ENCODE measurements around the gene ARHGAP19.
"Not testable (repeated sequence)": the region's sequence is repeated elsewhere in the genome, so short reads cannot be mapped to it uniquely, and the experiment has no call there.

Gene ARHGAP19

DNA sequence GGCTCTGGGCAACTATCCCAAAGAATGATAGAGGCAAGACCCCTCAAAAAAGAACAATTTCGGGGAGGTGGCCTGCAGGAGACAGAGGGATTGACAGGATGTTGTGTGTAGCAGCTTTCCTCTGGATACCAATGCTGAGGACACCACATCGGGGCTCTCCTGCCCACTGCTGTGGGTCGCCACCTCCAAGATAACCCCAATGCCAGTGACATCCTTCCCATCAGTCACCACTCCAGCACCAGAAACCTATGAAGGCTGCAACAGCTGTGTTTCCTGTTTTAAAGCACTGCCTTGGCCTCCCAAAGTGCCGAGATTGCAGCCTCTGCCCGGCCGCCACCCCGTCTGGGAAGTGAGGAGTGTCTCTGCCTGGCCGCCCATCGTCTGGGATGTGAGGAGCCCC, 17.6 kb downstream of the ARHGAP19 start:
- ATAC-seq (no peak), DNase-seq (no peak)
- peaks cover 6% of the 10 kb centered on the region for H3K4me1 Mint-ChIP-seq
- H3K9me3 Mint-ChIP-seq = no peaks in the 10 kb centered on the region
- H3K27ac Mint-ChIP-seq = no peak overlapping the region
- no peaks in the 10 kb centered on the region for H3K27me3 Mint-ChIP-seq
- H3K4me3 Mint-ChIP-seq = no peak overlapping the region

DNA sequence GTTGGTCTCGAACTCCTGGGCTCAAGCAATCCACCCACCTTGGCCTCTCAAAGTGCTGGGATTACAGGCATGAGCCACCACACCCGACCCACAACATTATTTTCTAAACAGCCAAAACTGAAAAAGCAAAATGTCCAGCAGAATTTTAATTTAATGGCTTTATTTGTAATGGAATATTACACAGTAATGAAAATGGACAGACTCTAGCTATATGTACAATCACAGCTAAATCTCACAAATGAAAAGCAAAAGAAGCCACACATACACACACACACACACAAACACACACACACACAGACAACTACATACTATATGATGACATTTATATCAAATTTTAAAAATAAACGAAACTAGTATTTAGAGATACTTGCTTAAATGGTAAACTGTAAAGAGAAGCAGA, 18.7 kb downstream of the ARHGAP19 start:
- DNase-seq (no peak), ATAC-seq (no peak)
- no peaks in the 10 kb centered on the region for H3K9me3 Mint-ChIP-seq
- peaks cover 1% of the 10 kb centered on the region for H3K4me1 Mint-ChIP-seq
- no peak overlapping the region for H3K27ac Mint-ChIP-seq
- no peak overlapping the region for H3K4me3 Mint-ChIP-seq
- H3K27me3 Mint-ChIP-seq = no peaks in the 10 kb centered on the region

DNA sequence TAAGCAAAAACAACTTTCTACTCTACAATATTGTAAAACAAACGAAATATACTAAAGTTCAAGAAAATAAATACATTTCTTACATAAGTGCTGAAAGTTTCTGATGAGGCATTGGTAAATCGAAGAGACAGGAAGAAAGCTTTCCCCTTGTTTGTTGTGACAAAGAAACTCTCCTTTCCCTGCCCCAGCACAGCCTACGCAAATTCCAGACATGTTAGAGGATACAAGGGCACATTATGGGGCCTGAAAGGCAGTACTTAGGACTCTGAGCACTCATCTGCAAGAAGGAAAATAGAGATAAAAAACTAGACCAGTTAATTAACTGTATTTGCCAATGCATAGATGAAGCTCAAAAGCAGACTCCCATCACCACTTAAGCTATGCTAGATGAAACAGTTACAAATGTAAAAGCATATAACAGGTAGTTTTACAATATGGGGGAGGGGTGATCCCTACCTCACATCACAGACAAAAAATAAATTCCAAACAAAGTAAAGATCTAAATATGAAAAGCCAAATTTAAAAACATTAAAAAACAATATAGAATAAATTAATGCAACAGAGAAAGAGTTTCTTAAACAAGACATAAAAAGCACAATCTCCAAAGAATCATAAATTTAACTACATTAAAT, 21.8 kb downstream of the ARHGAP19 start:
- DNase-seq (no peak), ATAC-seq (no peak)
- Mint-ChIP-seq H3K4me3 (no peak overlapping the region), H3K27ac (no peak overlapping the region), H3K27me3 (no peaks in the 10 kb centered on the region), H3K9me3 (no peaks in the 10 kb centered on the region), H3K4me1 (peaks cover 10% of the 10 kb centered on the region)

DNA sequence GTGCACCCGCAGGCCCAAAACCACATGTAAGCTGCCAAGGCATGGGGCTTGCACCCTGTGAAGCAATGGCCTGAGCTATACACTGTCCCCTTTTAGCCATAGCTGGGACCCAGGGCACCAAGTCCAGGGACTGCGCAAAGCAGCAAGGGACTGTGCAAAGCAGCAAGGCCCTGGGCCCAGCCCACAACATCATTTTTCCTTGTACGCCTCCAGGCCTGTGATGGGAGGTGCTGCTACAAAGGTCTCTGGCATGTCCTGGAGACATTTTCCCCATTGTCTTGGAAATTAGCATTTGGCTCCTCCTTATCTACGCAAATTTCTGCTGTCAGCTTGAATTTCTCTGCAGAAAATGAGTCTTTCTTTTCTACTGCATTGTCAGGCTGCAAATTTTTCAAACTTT, 24.8 kb downstream of the ARHGAP19 start:
- no peaks in the 10 kb centered on the region for H3K9me3 Mint-ChIP-seq
- no peak overlapping the region for H3K27ac Mint-ChIP-seq
- ATAC-seq (no peak), DNase-seq (no peak)
- no peak overlapping the region for H3K4me3 Mint-ChIP-seq
- peaks cover 10% of the 10 kb centered on the region for H3K4me1 Mint-ChIP-seq
- no peaks in the 10 kb centered on the region for H3K27me3 Mint-ChIP-seq

DNA sequence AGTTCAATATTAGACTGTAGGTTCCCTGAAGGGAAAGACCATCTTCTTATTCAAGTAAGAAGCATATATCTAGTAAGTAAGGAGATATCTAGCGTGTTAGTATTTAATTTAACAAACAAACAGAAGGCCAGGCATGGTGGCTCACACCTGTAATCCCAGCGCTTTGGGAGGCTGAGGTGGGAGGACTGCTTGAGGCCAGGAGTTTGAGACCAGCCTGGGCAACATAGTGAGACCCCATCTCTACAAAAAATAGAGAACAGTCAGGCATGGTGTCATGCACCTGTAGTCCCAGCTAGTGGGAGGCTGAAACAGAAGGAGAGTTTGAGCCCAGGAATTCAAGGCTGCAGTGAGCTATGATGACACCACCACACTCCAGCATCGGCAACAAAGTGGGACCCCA, 27.3 kb downstream of the ARHGAP19 start:
- H3K9me3 Mint-ChIP-seq, ATAC-seq: not testable (repeated sequence)

DNA sequence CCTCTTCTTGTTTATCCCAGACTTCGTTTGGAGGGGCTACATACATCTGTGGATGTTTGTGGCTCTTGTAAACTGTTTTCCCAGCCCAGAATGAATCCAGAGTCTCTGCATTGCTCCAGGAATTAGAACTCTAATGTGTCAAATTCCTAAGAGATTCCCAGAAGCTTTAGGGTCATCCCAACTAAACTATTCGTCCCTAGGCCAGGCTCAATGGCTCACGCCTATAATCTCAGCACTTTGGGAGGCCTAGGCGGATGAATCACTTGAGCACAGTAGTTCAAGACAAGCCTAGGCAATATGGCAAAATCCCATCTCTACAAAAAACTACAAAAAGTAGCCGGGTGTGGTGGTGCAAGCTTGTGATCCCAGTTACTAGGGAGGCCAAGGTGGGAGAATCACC, 28.5 kb downstream of the ARHGAP19 start:
- peaks cover 10% of the 10 kb centered on the region for H3K4me1 Mint-ChIP-seq
- no peak for ATAC-seq
- no peaks in the 10 kb centered on the region for H3K27me3 Mint-ChIP-seq

More for the DNA sequence above, 27.3 kb downstream of the ARHGAP19 start:
- not testable (repeated sequence) for DNase-seq, H3K27ac Mint-ChIP-seq, H3K27me3 Mint-ChIP-seq, H3K4me3 Mint-ChIP-seq, H3K4me1 Mint-ChIP-seq

DNA sequence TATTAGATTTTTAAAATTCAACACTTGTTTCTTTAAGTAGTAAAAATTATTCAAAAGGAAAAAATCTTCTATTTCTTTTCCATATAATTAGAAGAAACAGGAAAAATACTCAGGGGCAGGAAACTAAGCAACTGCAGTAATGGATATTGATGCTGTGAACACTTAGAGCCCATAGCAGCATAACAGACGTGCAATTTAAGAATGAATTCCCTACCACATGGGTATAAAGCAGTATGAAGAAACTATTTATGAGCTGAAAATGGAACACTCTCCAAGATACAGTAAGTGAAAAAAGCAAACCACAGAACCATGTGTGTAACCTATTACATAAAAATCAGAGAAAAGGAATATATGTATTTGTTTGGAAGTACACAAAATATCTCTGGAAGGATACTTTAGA, 30.8 kb downstream of the ARHGAP19 start:
- Mint-ChIP-seq H3K27me3 (no peaks in the 10 kb centered on the region), H3K27ac (no peak overlapping the region), H3K4me1 (no peaks in the 10 kb centered on the region), H3K4me3 (no peak overlapping the region), H3K9me3 (no peaks in the 10 kb centered on the region)
- ATAC-seq = no peak
- DNase-seq = no peak

More for the DNA sequence above, 28.5 kb downstream of the ARHGAP19 start:
- Mint-ChIP-seq H3K27ac (no peak overlapping the region), H3K9me3 (no peaks in the 10 kb centered on the region), H3K4me3 (no peak overlapping the region)
- DNase-seq = no peak

DNA sequence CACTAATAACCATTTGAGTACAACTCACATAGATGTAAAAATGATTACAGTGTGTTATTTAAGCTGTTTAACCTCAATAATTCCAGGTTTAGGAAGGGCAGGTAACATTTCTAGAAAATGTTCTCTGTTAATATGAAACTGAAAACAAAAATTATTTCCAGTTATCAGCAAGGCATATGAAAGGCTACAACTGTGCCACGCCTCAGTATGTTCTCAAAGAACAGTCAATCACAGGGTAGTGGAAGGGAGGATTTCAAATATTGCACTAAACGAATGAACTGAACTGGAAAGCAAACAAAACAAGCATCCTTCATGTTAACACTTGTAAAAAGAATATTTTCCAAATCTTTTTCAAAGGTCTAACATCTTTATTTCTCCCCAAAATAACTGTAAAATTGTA, 31.3 kb downstream of the ARHGAP19 start:
- no peaks in the 10 kb centered on the region for H3K27me3 Mint-ChIP-seq
- no peak overlapping the region for H3K4me3 Mint-ChIP-seq
- no peak overlapping the region for H3K27ac Mint-ChIP-seq
- no peak for DNase-seq
- no peak for ATAC-seq
- no peaks in the 10 kb centered on the region for H3K9me3 Mint-ChIP-seq
- H3K4me1 Mint-ChIP-seq = peaks cover 3% of the 10 kb centered on the region

DNA sequence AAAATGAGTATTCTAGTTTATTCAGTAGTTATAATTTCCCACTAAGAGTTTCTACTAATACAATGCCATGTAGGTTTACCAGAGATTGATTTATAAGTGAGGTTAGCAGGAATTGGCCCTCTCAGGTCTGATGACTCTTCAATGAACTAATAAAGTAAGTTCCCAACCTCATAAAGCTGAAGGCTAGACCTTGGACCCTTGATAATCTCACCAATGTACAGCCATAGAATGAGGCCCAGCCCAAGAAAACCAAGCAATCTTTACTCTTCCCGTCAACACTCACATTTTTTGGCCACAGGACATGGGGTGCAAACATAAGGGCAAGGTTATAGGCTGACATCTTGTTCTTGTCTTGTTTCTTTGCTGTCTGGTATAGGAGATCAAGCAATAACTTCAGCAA, 33.3 kb downstream of the ARHGAP19 start:
- H3K4me1 Mint-ChIP-seq = peaks cover 19% of the 10 kb centered on the region
- no peak overlapping the region for H3K27ac Mint-ChIP-seq
- DNase-seq (no peak), ATAC-seq (no peak)
- no peaks in the 10 kb centered on the region for H3K27me3 Mint-ChIP-seq
- no peak overlapping the region for H3K4me3 Mint-ChIP-seq
- no peaks in the 10 kb centered on the region for H3K9me3 Mint-ChIP-seq

DNA sequence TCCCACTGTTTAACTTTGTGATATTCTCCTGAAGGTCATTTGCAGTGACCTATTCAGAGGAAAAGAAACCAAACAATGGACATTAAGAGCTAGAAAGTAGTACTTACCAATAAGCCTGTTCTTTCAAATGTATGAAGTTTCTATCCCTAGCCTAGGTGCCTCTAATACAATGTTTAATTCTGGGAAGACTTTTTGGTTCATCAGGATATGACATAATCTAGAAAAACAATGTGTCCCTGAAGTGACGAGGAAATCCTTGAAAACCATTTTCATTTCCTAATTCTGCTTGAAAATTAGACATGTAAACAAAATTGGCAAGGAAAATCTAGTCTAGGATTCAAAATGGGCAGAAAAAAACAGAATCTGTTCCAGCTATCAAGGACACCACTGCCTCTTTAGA, 36.1 kb downstream of the ARHGAP19 start:
- DNase-seq = no peak
- no peak overlapping the region for H3K27ac Mint-ChIP-seq

DNA sequence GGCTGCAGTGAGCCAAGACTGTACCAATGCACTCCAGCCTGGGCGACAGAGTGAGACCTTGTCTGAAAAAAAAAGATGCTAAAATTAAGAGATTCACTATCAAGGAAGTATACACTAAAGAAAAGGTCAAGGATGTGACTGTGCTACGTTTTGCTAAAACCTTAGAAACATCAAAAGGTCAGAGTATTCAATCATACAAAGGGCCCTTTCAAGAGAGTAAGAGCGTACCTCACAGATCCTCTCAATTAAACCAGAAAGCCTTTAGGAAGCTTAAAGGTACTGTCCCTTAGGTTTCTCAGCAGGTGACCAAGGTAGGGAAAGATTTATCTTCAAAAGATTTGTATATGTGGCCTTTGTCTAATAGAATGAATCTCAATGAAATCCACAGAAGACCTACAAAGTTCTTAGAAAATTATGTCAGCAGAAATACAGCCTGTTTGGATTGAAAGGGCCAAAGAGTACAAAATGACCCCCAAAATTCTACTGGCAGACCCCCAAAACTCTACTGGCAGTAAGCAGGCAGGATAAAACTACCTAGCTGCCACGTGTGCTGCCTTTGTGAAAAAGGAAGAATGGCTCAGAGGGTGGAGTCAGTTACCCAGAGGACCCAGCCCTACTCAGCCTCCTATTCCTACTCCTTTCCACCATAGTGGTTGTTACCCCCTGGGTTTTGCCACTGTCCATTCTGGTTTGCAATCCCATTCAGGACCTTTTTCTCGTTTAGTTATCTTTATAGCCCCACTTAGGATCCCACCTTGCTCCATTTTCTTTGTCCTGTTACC, 36.7 kb downstream of the ARHGAP19 start:
- H3K27me3 Mint-ChIP-seq = no peaks in the 10 kb centered on the region

More for the DNA sequence above, 36.1 kb downstream of the ARHGAP19 start:
- H3K4me3 Mint-ChIP-seq = no peak overlapping the region
- H3K4me1 Mint-ChIP-seq = peaks cover 19% of the 10 kb centered on the region
- no peaks in the 10 kb centered on the region for H3K9me3 Mint-ChIP-seq
- no peaks in the 10 kb centered on the region for H3K27me3 Mint-ChIP-seq
- ATAC-seq = no peak

DNA sequence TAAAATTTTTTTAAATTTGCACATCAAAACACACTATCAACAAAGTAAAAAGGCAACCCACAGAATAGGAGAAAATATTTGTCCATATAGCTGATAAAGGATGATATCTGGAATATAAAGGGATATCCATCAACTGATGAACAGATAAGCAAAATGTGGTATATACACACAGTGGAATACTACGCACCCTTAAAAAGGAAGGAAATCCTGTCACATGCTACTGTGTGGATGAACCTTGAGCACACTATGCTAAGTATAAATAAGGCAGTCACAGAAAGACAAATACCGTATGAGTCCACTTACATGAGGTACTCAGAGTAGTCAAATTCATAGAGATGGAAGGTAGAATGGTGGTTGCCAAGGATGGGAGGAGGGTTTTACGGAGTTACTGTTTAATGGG, 37.7 kb downstream of the ARHGAP19 start:
- Mint-ChIP-seq H3K9me3 (no peaks in the 10 kb centered on the region), H3K4me1 (peaks cover 19% of the 10 kb centered on the region), H3K4me3 (no peak overlapping the region), H3K27me3 (no peaks in the 10 kb centered on the region), H3K27ac (no peak overlapping the region)
- no peak for ATAC-seq
- DNase-seq = no peak

More for the DNA sequence above, 36.7 kb downstream of the ARHGAP19 start:
- H3K4me3 Mint-ChIP-seq = no peak overlapping the region
- ATAC-seq = no peak
- no peak for DNase-seq
- no peak overlapping the region for H3K27ac Mint-ChIP-seq
- H3K9me3 Mint-ChIP-seq = no peaks in the 10 kb centered on the region
- peaks cover 19% of the 10 kb centered on the region for H3K4me1 Mint-ChIP-seq

DNA sequence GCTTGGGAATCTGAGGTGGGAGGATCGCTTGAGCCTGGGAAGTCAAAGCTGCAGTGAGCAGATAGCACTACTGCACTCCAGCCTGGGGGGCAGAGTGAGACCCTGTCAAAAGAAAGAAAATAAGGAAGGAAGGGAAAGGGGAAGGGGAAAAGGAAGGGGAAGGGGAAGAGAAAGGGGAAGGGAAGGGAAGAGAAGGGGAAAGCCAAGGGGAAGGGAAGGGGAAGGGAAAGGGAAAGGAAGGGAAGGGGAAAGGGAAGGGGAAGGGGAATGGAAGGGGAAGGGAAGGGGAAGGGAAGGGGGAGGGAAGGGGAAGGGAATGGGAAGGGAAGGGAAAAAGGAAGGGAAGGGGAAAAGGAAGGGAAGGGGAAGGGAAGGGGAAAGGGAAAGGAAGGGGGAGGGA, 41.5 kb downstream of the ARHGAP19 start:
- no peak for ATAC-seq
- H3K27me3 Mint-ChIP-seq = no peaks in the 10 kb centered on the region

DNA sequence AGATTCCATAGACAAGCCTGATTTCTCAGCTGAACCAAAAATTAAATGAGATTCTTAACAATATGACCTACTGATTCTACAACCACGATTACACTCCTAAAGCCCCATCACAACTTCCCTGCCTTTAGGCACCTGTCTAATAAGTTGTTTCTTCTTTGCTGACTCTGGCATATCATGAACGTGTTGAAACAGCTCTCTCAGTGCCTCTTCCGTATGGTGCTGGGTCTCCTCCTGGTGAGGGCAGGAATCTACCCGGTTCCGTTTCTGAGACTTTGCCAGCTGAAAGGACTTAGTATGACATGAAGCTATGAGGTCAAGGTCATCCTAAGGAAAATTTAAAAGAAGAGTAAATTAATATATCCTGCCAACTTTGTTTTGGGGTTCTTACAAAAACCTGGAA, 48.6 kb downstream of the ARHGAP19 start:
- Mint-ChIP-seq H3K4me1 (no peaks in the 10 kb centered on the region), H3K4me3 (no peak overlapping the region), H3K27me3 (no peaks in the 10 kb centered on the region), H3K9me3 (no peaks in the 10 kb centered on the region), H3K27ac (no peak overlapping the region)
- DNase-seq (no peak), ATAC-seq (no peak)

More for the DNA sequence above, 41.5 kb downstream of the ARHGAP19 start:
- H3K27ac Mint-ChIP-seq = no peak overlapping the region
- no peaks in the 10 kb centered on the region for H3K9me3 Mint-ChIP-seq
- H3K4me1 Mint-ChIP-seq = peaks cover 14% of the 10 kb centered on the region
- DNase-seq = no peak
- no peak overlapping the region for H3K4me3 Mint-ChIP-seq

DNA sequence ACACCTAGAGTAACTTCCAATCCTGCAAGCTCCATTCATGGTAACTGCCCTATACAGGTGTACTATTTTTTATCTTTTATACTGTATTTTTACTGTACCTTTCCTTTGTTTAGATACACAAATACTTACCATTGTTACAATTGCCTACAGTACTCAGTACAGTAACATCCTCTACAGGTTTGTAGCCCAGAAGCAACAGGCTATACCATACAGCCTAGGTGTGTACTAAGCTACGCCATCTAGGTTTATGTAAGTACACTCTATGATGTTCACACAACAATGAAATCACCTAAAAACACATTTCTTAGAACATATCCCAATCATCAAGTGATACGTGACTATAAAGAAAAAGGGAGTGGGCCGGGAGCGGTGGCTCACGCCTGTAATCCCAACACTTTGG, 53.6 kb downstream of the ARHGAP19 start:
- Mint-ChIP-seq H3K27me3 (no peaks in the 10 kb centered on the region), H3K4me1 (no peaks in the 10 kb centered on the region), H3K27ac (no peak overlapping the region)

DNA sequence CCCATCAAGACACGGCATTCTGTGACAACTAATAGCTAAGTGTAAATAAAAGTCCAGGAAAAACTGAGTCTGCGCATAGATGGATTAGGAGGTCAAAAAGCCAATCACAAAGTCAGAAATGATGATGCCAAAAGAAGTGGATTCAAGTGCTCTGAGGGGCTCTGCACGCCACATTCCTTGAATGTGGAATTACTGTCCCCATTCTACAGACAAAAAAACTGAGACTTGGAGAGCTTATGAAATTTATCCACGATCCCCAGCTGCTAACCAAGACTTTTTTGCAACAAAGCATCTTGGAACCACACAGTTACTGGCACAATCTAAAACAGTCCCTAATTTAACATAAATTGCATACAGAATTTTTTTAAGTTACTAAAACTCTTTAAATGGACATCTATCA, 57.1 kb downstream of the ARHGAP19 start:
- no peak overlapping the region for H3K4me3 Mint-ChIP-seq
- no peaks in the 10 kb centered on the region for H3K27me3 Mint-ChIP-seq
- DNase-seq (no peak), ATAC-seq (no peak)
- H3K4me1 Mint-ChIP-seq = no peaks in the 10 kb centered on the region
- H3K9me3 Mint-ChIP-seq = no peaks in the 10 kb centered on the region
- H3K27ac Mint-ChIP-seq = no peak overlapping the region

More for the DNA sequence above, 53.6 kb downstream of the ARHGAP19 start:
- DNase-seq = no peak
- Mint-ChIP-seq H3K4me3 (no peak overlapping the region), H3K9me3 (no peaks in the 10 kb centered on the region)
- ATAC-seq = no peak
